ENCODE data around the gene LSAMP. TPM values are rescaled to one million over a fixed set of nuclear protein-coding genes. Genes with fewer than 3 reads are reported as not detected.

Gene LSAMP
- total RNA-seq, 1 donor = 3.3 TPM

DNA sequence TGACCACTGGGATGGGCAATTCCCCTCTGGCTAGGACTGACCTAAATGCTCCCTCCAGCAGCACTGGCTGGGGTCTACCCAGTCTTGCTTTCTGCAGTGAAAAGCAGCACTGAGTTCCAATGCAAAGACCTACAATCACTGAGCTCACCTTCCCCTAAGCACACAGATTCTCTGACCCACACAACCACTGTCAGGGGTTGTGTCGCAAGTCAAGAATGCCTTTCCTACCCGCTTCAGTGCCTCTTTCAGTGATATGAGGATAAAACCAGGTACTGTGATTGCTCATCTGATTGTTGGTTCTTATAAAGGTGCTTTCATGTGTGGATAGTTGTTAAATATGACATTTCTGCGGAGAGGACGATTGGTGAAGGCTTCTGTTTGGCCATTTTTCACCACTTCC lies 476.4 kb downstream of the LSAMP start:
- DNase-seq (ENCODE audit: insufficient read length, low spot score, missing footprints) = no peak
- Histone ChIP-seq H3K4me1 (ENCODE audit: insufficient read depth, low read length) (no peaks in the 10 kb centered on the region), H3K27me3 (ENCODE audit: insufficient read depth, low read length) (peaks cover 3% of the 10 kb centered on the region), H3K79me2 (ENCODE audit: insufficient read depth, low read length) (no peaks in the 10 kb centered on the region), H3K9me3 (ENCODE audit: low read depth, low read length) (no peaks in the 10 kb centered on the region), H3K4me2 (ENCODE audit: insufficient read depth, low read length) (no peak overlapping the region), H3K27ac (ENCODE audit: low read depth, low read length) (no peak overlapping the region), H3K36me3 (ENCODE audit: insufficient read depth, low read length) (no peaks in the 10 kb centered on the region), H4K20me1 (ENCODE audit: insufficient read depth, low read length) (no peaks in the 10 kb centered on the region), H2AFZ (ENCODE audit: low read length) (no peak overlapping the region), H3K4me3 (ENCODE audit: insufficient read depth, low read length) (no peak overlapping the region)
- TF ChIP-seq, protein P1, sequence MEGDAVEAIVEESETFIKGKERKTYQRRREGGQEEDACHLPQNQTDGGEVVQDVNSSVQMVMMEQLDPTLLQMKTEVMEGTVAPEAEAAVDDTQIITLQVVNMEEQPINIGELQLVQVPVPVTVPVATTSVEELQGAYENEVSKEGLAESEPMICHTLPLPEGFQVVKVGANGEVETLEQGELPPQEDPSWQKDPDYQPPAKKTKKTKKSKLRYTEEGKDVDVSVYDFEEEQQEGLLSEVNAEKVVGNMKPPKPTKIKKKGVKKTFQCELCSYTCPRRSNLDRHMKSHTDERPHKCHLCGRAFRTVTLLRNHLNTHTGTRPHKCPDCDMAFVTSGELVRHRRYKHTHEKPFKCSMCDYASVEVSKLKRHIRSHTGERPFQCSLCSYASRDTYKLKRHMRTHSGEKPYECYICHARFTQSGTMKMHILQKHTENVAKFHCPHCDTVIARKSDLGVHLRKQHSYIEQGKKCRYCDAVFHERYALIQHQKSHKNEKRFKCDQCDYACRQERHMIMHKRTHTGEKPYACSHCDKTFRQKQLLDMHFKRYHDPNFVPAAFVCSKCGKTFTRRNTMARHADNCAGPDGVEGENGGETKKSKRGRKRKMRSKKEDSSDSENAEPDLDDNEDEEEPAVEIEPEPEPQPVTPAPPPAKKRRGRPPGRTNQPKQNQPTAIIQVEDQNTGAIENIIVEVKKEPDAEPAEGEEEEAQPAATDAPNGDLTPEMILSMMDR (IDR thresholded peaks at IDR 0.05; ENCODE audit: extremely low read depth, low read depth, low read length) = no peak

DNA sequence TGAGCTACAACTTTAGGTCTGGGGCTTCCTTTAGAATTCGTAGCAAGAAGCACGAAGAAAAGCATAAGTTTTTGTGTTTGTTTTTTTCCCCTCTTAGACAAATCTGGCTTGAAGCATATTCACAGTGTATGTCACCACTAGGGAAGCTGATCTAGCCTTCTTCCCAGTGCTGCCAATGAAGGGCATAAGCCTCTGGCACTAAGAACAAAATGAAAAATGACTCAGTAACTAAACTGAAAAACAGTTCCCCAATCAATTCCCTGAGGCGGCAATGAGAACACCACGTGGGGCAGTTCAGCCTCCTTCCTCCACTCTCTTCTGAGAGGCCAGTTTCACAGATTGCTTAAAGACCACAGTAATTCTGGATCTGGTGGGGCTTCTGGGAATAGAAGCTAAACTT lies 483.9 kb downstream of the LSAMP start:
- no peaks in the 10 kb centered on the region for H4K20me1 ChIP-seq (ENCODE audit: insufficient read depth, low read length)
- no peak overlapping the region for H3K4me3 ChIP-seq (ENCODE audit: insufficient read depth, low read length)
- no peaks in the 10 kb centered on the region for H3K36me3 ChIP-seq (ENCODE audit: insufficient read depth, low read length)
- TF ChIP-seq, protein P1 (IDR thresholded peaks at IDR 0.05; ENCODE audit: extremely low read depth, low read depth, low read length) = no peak
- H3K4me2 ChIP-seq (ENCODE audit: insufficient read depth, low read length) = no peak overlapping the region
- DNase-seq (ENCODE audit: insufficient read length, low spot score, missing footprints) = peak; percentile 61
- no peak overlapping the region for H3K27ac ChIP-seq (ENCODE audit: low read depth, low read length)
- no peaks in the 10 kb centered on the region for H3K79me2 ChIP-seq (ENCODE audit: insufficient read depth, low read length)
- no peaks in the 10 kb centered on the region for H3K9me3 ChIP-seq (ENCODE audit: low read depth, low read length)
- peak overlapping the region; percentile 12 for H2AFZ ChIP-seq (ENCODE audit: low read length)
- H3K27me3 ChIP-seq (ENCODE audit: insufficient read depth, low read length) = no peaks in the 10 kb centered on the region
- no peaks in the 10 kb centered on the region for H3K4me1 ChIP-seq (ENCODE audit: insufficient read depth, low read length)

DNA sequence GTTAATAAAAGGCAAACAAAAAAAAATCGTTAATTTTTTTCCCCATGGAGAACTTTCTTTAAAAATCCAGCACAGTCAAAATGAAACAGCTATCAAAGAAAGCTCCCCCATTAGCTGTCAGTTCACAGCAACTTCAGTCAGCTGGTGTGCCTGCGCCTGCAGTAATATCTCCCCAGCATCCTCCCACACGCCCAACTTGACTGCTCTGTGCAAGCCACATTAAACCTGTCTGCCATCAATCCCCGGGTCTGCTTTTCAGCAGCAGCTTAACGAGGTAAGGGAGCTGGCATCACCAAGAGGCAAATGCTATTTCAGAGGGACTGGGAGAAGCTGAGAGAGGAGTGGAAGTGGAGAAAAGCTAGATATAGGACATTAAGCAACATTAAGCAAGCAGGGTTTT lies 484.5 kb downstream of the LSAMP start:
- no peaks in the 10 kb centered on the region for H4K20me1 ChIP-seq (ENCODE audit: insufficient read depth, low read length)
- no peaks in the 10 kb centered on the region for H3K9me3 ChIP-seq (ENCODE audit: low read depth, low read length)
- no peak overlapping the region for H3K4me3 ChIP-seq (ENCODE audit: insufficient read depth, low read length)
- H3K4me1 ChIP-seq (ENCODE audit: insufficient read depth, low read length) = no peaks in the 10 kb centered on the region
- peak; percentile 6 for DNase-seq (ENCODE audit: insufficient read length, low spot score, missing footprints)
- H3K36me3 ChIP-seq (ENCODE audit: insufficient read depth, low read length) = no peaks in the 10 kb centered on the region
- H3K27ac ChIP-seq (ENCODE audit: low read depth, low read length) = no peak overlapping the region
- no peaks in the 10 kb centered on the region for H3K27me3 ChIP-seq (ENCODE audit: insufficient read depth, low read length)
- TF ChIP-seq, protein P1 (IDR thresholded peaks at IDR 0.05; ENCODE audit: extremely low read depth, low read depth, low read length) = no peak
- H3K79me2 ChIP-seq (ENCODE audit: insufficient read depth, low read length) = no peaks in the 10 kb centered on the region
- no peak overlapping the region for H2AFZ ChIP-seq (ENCODE audit: low read length)
- H3K4me2 ChIP-seq (ENCODE audit: insufficient read depth, low read length) = no peak overlapping the region

DNA sequence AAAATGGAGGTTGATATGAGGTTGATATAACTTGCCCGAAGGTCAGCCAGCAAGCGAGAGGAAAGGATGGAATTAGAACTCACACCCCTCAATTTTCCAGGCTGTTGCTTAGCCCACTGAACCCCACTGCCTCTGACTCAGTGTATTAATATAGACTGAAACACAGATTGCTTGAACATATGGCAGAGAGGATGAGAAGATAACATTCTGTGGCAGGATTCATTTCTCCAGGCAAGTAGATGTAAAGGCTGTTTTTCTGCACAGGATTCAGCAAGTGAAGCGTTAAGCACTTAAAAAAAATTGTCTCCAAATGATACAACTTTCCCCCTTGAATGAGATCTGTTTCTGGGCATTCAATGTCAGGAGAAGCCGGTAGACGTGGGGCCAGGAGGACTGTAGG lies 486.8 kb downstream of the LSAMP start:
- Histone ChIP-seq H3K27me3 (ENCODE audit: insufficient read depth, low read length) (no peaks in the 10 kb centered on the region), H2AFZ (ENCODE audit: low read length) (no peak overlapping the region), H4K20me1 (ENCODE audit: insufficient read depth, low read length) (no peaks in the 10 kb centered on the region), H3K36me3 (ENCODE audit: insufficient read depth, low read length) (no peaks in the 10 kb centered on the region), H3K4me2 (ENCODE audit: insufficient read depth, low read length) (no peak overlapping the region), H3K4me3 (ENCODE audit: insufficient read depth, low read length) (no peak overlapping the region), H3K4me1 (ENCODE audit: insufficient read depth, low read length) (no peaks in the 10 kb centered on the region), H3K27ac (ENCODE audit: low read depth, low read length) (no peak overlapping the region), H3K79me2 (ENCODE audit: insufficient read depth, low read length) (no peaks in the 10 kb centered on the region), H3K9me3 (ENCODE audit: low read depth, low read length) (no peaks in the 10 kb centered on the region)
- no peak for DNase-seq (ENCODE audit: insufficient read length, low spot score, missing footprints)
- TF ChIP-seq, protein P1 (IDR thresholded peaks at IDR 0.05; ENCODE audit: extremely low read depth, low read depth, low read length) = no peak

All from osteoblast (primary cell).